CD14-positive monocyte (primary cell): Measurements from ENCODE around the gene PHRF1. TPM values are rescaled to one million over a fixed set of nuclear protein-coding genes. Genes with fewer than 3 reads are reported as not detected.

ENCODE experiments used
- DNase-seq, 3 donors: peaks; one replicate each; pipeline ENCODE4 v3.0.0-alpha.2; 2011 to 2022
- H2AFZ ChIP-seq: 2 replicates; pipeline ENCODE4 v1.6.0; 2012; ENCODE audit warnings: mild to moderate bottlenecking, low read depth, low read length, inconsistent platforms; ENCODE audit not compliant: insufficient read depth, poor library complexity, severe bottlenecking
- H3K27ac ChIP-seq, 2 donors: 1 replicate in 1 of 2; 2 replicates in 1 of 2; pipeline ENCODE4 v1.5.1; 2012 to 2013; ENCODE audit warnings: low read length in 2 of 2, control low read depth in 1 of 2, inconsistent platforms in 1 of 2, low read depth in 1 of 2, mild to moderate bottlenecking in 1 of 2
- H3K27me3 ChIP-seq, 2 donors: one replicate each; pipeline versions ENCODE4 v1.6.0 to v1.6.1; 2011 to 2013; ENCODE audit warnings: low read length in 2 of 2; ENCODE audit not compliant: control insufficient read depth in 2 of 2, insufficient read depth in 2 of 2
- H3K36me3 ChIP-seq, 2 donors: replicated peaks in 1 of 2; 1 replicate in 1 of 2; 2 replicates in 1 of 2; pipeline versions ENCODE4 v1.5.1 to v1.6.1; 2012 to 2013; ENCODE audit warnings: low read length in 2 of 2, control low read depth in 1 of 2, inconsistent platforms in 1 of 2, mild to moderate bottlenecking in 1 of 2; ENCODE audit not compliant: insufficient read depth in 2 of 2, control insufficient read depth in 1 of 2
- H3K4me1 ChIP-seq, 2 donors: 1 replicate in 1 of 2; 2 replicates in 1 of 2; pipeline versions ENCODE4 v1.5.1 to v1.6.1; 2012 to 2013; ENCODE audit warnings: low read length in 2 of 2, control low read depth in 1 of 2, inconsistent platforms in 1 of 2, mild to moderate bottlenecking in 1 of 2, moderate library complexity in 1 of 2; ENCODE audit not compliant: insufficient read depth in 2 of 2, control insufficient read depth in 1 of 2
- H3K4me2 ChIP-seq: replicated peaks from 2 replicates; pipeline ENCODE3; 2012; ENCODE audit warnings: low read length, moderate library complexity, mild to moderate bottlenecking; ENCODE audit not compliant: poor library complexity, severe bottlenecking; ENCODE audit errors: extremely low read depth
- H3K4me3 ChIP-seq, 3 experiments: fragments of 200-600 bp in 1 of 3; sonication (generic) in 1 of 3; replicated peaks in 1 of 3; 1 replicate in 2 of 3; 2 replicates in 1 of 3; pipeline ENCODE4 v1.5.1; 2011 to 2013; ENCODE audit warnings: low read length in 3 of 3, mild to moderate bottlenecking in 3 of 3, control low read depth in 2 of 3, low read depth in 2 of 3, inconsistent platforms in 1 of 3, moderate library complexity in 1 of 3
- H3K79me2 ChIP-seq: 2 replicates; pipeline ENCODE4 v1.6.0; 2012; ENCODE audit warnings: mild to moderate bottlenecking, control low read depth, inconsistent platforms, low read length, moderate library complexity; ENCODE audit not compliant: insufficient read depth
- H3K9ac ChIP-seq: 2 replicates; pipeline ENCODE4 v1.6.0; 2017; ENCODE audit warnings: low read length, mild to moderate bottlenecking; ENCODE audit not compliant: insufficient read depth, poor library complexity, severe bottlenecking
- H3K9me3 ChIP-seq, 2 donors: replicated peaks in 1 of 2; 1 replicate in 1 of 2; 2 replicates in 1 of 2; pipeline versions ENCODE4 v1.5.1 to v1.6.1; 2012 to 2013; ENCODE audit warnings: low read length in 2 of 2, control low read depth in 1 of 2; ENCODE audit not compliant: control insufficient read depth in 1 of 2, insufficient read depth in 1 of 2
- H4K20me1 ChIP-seq: 2 replicates; pipeline ENCODE4 v1.6.0; 2012; ENCODE audit warnings: mild to moderate bottlenecking, low read length, control low read depth, moderate library complexity; ENCODE audit not compliant: insufficient read depth
- H3K27ac Mint-ChIP-seq, 7 donors: one replicate each; pipeline ENCODE4 v1.8.0; 2020; ENCODE audit warnings: mild to moderate bottlenecking in 7 of 7, mixed read lengths in 7 of 7, moderate library complexity in 6 of 7, inconsistent platforms in 2 of 7
- H3K27me3 Mint-ChIP-seq, 3 donors: one replicate each; pipeline ENCODE4 v1.8.0; 2021 to 2022; ENCODE audit warnings: low read depth in 3 of 3, mild to moderate bottlenecking in 3 of 3, mixed read lengths in 3 of 3, moderate library complexity in 3 of 3, inconsistent platforms in 1 of 3
- H3K36me3 Mint-ChIP-seq, 2 donors: one replicate each; pipeline ENCODE4 v1.8.0; 2020; ENCODE audit warnings: mixed read lengths in 2 of 2, inconsistent platforms in 1 of 2, mild to moderate bottlenecking in 1 of 2
- H3K4me1 Mint-ChIP-seq: one replicate; pipeline ENCODE4 v1.8.0; 2020; ENCODE audit warnings: mild to moderate bottlenecking, mixed read lengths
- H3K4me3 Mint-ChIP-seq, 2 donors: one replicate each; pipeline ENCODE4 v1.8.0; 2020; ENCODE audit warnings: mild to moderate bottlenecking in 2 of 2, mixed read lengths in 2 of 2, moderate library complexity in 1 of 2
- H3K9me3 Mint-ChIP-seq, 7 donors: one replicate each; pipeline ENCODE4 v1.8.0; 2020 to 2022; ENCODE audit warnings: mixed read lengths in 7 of 7, mild to moderate bottlenecking in 6 of 7, moderate library complexity in 6 of 7, inconsistent platforms in 2 of 7
- CTCF ChIP-seq: fragments of 200-600 bp; IDR thresholded peaks from one replicate; pipeline ENCODE4 v1.8.0; 2022; ENCODE audit warnings: antibody characterized with exemption, mild to moderate bottlenecking
- WGBS: methylation state at CpG from one replicate; pipeline ENCODE4 v1.1.5; 2013; ENCODE audit warnings: missing lambda C conversion rate; ENCODE audit not compliant: insufficient coverage; 5-methylcytosine and 5-hydroxymethylcytosine counted together
- intact Hi-C, 2 donors: fragments of 100-400 bp; cut with micrococcal nuclease; formaldehyde crosslinking; loops; one replicate each; pipeline versions ENCODE4 v1.15.0 to v1.15.1; 2023
- polyA plus RNA-seq, 3 donors: library from polyadenylated mRNA; depleted of rRNA in 1 of 3; unstranded in 2 of 3; stranded (reverse) in 1 of 3; fragments of 300-500 nt in 2 of 3; fragments of >200 nt in 1 of 3; fragmentation: Illumina TruSeq in 2 of 3; gene quantifications; 1 replicate in 2 of 3; 2 replicates in 1 of 3; pipeline ENCODE4 v1.2.3, GENCODE V29; 2012 to 2021

PHRF1 gene
- polyA plus RNA-seq, 3 donors, result 1.3 to 11.1 (median 3.3) TPM

GRCh38 chr11:555227-555779 is 21.0 kb upstream of the PHRF1 start:
- Mint-ChIP-seq H3K4me1 (peaks cover 11% of the 10 kb centered on the region), H3K27me3 (peaks cover 29 to 71% (median 46%) of the 10 kb centered on the region in 3 donors), H3K36me3 (peaks cover 0 to 2% of the 10 kb centered on the region in 2 donors), H3K27ac (no peak overlapping the region), H3K9me3 (peaks cover 0 to 10% (median 2%) of the 10 kb centered on the region in 7 donors), H3K4me3 (no peak overlapping the region)
- DNase-seq, result no peak
- under 1% methylated on average over 52 of the region's 57 CpGs for WGBS
- no peaks in the 10 kb centered on the region for H3K36me3 ChIP-seq
- intact Hi-C loops, result no loop called here
- peaks cover 8 to 26% of the 10 kb centered on the region in 2 donors for H3K4me1 ChIP-seq
- no peak overlapping the region for H3K27ac ChIP-seq
- no peak overlapping the region for H2AFZ ChIP-seq
- peak overlapping the region; percentile 51 for H3K4me2 ChIP-seq
- peaks cover 4 to 60% of the 10 kb centered on the region in 2 donors for H3K27me3 ChIP-seq
- H3K79me2 ChIP-seq, result no peaks in the 10 kb centered on the region
- peak; percentile 63 for TF ChIP-seq CTCF
- no peaks in the 10 kb centered on the region for H4K20me1 ChIP-seq
- peaks cover 0 to 8% of the 10 kb centered on the region in 2 donors for H3K9me3 ChIP-seq
- no peak overlapping the region for H3K9ac ChIP-seq
- H3K4me3 ChIP-seq, result no peak overlapping the region

- intact Hi-C loops, result loop anchor here in 1 of 2 donors (2.0 kb wide), 1 partner anchor 167 kb away; no protein-coding TSS in a partner anchor
Measured at GRCh38 chr11:555780-556661, 20.2 kb upstream of the PHRF1 start.

More at GRCh38 chr11:555780-556661, 20.2 kb upstream of the PHRF1 start:
- Mint-ChIP-seq H3K27me3 (peaks cover 29 to 71% (median 46%) of the 10 kb centered on the region in 3 donors), H3K27ac (no peak overlapping the region), H3K4me1 (peaks cover 12% of the 10 kb centered on the region), H3K4me3 (peak overlapping the region in 1 of 2 donors; percentile 73), H3K36me3 (peaks cover 0 to 2% of the 10 kb centered on the region in 2 donors), H3K9me3 (peaks cover 0 to 10% (median 2%) of the 10 kb centered on the region in 7 donors)
- Histone ChIP-seq H3K4me3 (no peak overlapping the region), H3K36me3 (no peaks in the 10 kb centered on the region), H3K4me1 (peaks cover 10 to 29% of the 10 kb centered on the region in 2 donors), H3K4me2 (peak overlapping the region; percentile 51), H2AFZ (no peak overlapping the region), H4K20me1 (no peaks in the 10 kb centered on the region), H3K9me3 (peaks cover 0 to 8% of the 10 kb centered on the region in 2 donors), H3K27me3 (peaks cover 4 to 60% of the 10 kb centered on the region in 2 donors), H3K79me2 (no peaks in the 10 kb centered on the region), H3K27ac (no peak overlapping the region), H3K9ac (no peak overlapping the region)
- TF ChIP-seq CTCF, result no peak
- 1% methylated on average over 99 of the region's 104 CpGs for WGBS
- DNase-seq, result no peak
